Mesothelial cell of epicardium (in vitro differentiated cells): ENCODE data around the gene ARL16. TPM values are rescaled to one million over a fixed set of nuclear protein-coding genes. Genes with fewer than 3 reads are reported as not detected.
"Not testable (repeated sequence)": the region's sequence is repeated elsewhere in the genome, so short reads cannot be mapped to it uniquely, and the experiment has no call there.

Source experiments
- DNase-seq, 2 experiments: peaks; one replicate each; pipeline ENCODE4 v3.0.0; 2021; ENCODE audit warnings: low spot score in 2 of 2; ENCODE audit not compliant: unreplicated experiment in 2 of 2
- H3K27ac Mint-ChIP-seq: 2 replicates; pipeline ENCODE4 v1.8.0; 2021; ENCODE audit warnings: mixed read lengths
- H3K27me3 Mint-ChIP-seq: 2 replicates; pipeline ENCODE4 v1.8.0; 2021; ENCODE audit warnings: low read depth, mixed read lengths
- H3K36me3 Mint-ChIP-seq: 2 replicates; pipeline ENCODE4 v1.8.0; 2021; ENCODE audit warnings: mixed read lengths
- H3K4me1 Mint-ChIP-seq: 2 replicates; pipeline ENCODE4 v1.8.0; 2021; ENCODE audit warnings: mixed read lengths
- H3K4me3 Mint-ChIP-seq: 2 replicates; pipeline ENCODE4 v1.8.0; 2021; ENCODE audit warnings: mild to moderate bottlenecking, moderate library complexity, mixed read lengths
- H3K9me3 Mint-ChIP-seq: 2 replicates; pipeline ENCODE4 v1.8.0; 2021; ENCODE audit warnings: mixed read lengths
- CTCF ChIP-seq: fragments of 200-600 bp; sonication (generic); IDR thresholded peaks from one replicate; pipeline ENCODE4 v1.5.0; 2021; ENCODE audit warnings: antibody characterized with exemption; ENCODE audit not compliant: unreplicated experiment
- total RNA-seq: library from RNA; stranded (reverse); gene quantifications from 3 replicates; pipeline ENCODE4 v1.2.1, GENCODE V29; 2021

The ARL16 gene
- total RNA-seq, 1 donor from 2014 or later, result 42.8 TPM

GRCh38 chr17:81675515-81676221, 7.9 kb downstream of the ARL16 start:
- H3K4me3 Mint-ChIP-seq, H3K27ac Mint-ChIP-seq, H3K4me1 Mint-ChIP-seq, H3K9me3 Mint-ChIP-seq, H3K27me3 Mint-ChIP-seq, H3K36me3 Mint-ChIP-seq: not testable (repeated sequence)
- peak; percentile 46 for TF ChIP-seq CTCF
- DNase-seq, result peak in 1 of 2 experiments; percentile 46

DNA sequence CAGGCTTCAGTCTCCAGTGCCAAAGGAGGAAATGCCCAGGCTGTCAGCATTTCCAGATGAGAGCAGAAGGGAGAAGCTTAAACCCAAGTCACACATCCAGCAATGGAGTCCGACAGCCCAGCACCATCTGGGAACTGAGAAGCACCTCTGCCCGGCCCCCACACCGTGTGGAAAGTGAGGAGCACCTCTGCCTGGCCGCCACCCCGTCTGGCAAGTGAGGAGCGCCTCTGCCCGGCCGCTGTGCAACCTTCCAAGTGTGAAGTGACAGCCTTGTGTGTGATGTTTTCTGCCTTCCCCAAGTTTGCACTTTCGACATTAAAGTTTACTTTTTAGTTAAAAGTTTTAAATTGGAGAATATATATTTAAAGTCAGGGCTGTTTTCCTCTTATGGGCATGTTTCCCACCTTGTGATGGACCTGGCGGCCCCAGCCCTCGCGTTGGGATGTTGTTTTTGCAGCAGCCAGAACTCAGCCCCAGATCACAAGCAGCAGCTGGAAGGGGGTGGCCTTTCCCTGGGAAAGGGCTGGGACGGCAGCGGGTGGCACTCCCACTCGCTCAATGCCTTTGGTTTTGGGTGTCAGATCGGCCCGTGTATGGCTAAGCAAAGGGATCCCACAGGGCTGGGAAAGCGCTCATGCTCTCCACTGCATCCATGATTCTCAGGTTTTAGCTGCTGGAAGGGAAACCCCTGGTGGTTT, 9.9 kb downstream of the ARL16 start:
- no peak for TF ChIP-seq CTCF
- DNase-seq, result no peak
- H3K4me3 Mint-ChIP-seq, result no peak overlapping the region
- no peaks in the 10 kb centered on the region for H3K4me1 Mint-ChIP-seq
- H3K36me3 Mint-ChIP-seq, result peaks cover 8% of the 10 kb centered on the region
- H3K27ac Mint-ChIP-seq, result no peak overlapping the region
- no peaks in the 10 kb centered on the region for H3K9me3 Mint-ChIP-seq
- H3K27me3 Mint-ChIP-seq, result no peaks in the 10 kb centered on the region

GRCh38 chr17:81672954-81673353, 10.6 kb downstream of the ARL16 start:
- TF ChIP-seq CTCF, result no peak
- Mint-ChIP-seq H3K36me3 (peaks cover 10% of the 10 kb centered on the region), H3K4me3 (no peak overlapping the region), H3K9me3 (no peaks in the 10 kb centered on the region), H3K27ac (no peak overlapping the region), H3K27me3 (no peaks in the 10 kb centered on the region), H3K4me1 (peaks cover 5% of the 10 kb centered on the region)
- DNase-seq, result no peak

GRCh38 chr17:81672504-81672903, 11.1 kb downstream of the ARL16 start:
- peaks cover 10% of the 10 kb centered on the region for H3K36me3 Mint-ChIP-seq
- H3K9me3 Mint-ChIP-seq, result no peaks in the 10 kb centered on the region
- no peak overlapping the region for H3K27ac Mint-ChIP-seq
- H3K4me1 Mint-ChIP-seq, result peaks cover 10% of the 10 kb centered on the region
- H3K4me3 Mint-ChIP-seq, result no peak overlapping the region
- no peak for DNase-seq
- TF ChIP-seq CTCF, result no peak
- H3K27me3 Mint-ChIP-seq, result no peaks in the 10 kb centered on the region

DNA sequence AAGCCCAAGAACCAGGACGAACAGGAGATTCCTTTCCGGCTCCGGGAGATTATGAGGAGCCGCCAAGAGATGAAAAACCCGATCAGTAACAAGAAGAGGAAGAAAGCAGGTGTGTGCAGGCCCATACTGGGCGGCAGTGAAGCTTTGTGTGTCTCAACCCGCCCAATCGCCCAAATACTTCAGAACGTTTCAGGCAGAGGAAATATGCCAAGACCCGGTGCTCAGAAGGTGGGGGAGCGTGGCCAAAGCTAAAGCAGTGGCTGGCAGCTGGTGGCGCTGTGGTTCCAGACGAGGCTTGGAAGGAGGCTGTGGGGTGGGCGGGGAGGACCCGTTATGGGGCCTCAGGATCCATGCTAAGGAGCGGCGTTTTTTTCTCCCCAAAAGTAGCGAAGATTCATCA, 15.8 kb downstream of the ARL16 start:
- H3K4me3 Mint-ChIP-seq, result peak overlapping the region; percentile 91
- TF ChIP-seq CTCF, result no peak
- peak overlapping the region; percentile 50 for H3K27ac Mint-ChIP-seq
- H3K9me3 Mint-ChIP-seq, result no peaks in the 10 kb centered on the region
- no peak for DNase-seq
- peaks cover 10% of the 10 kb centered on the region for H3K36me3 Mint-ChIP-seq
- peaks cover 22% of the 10 kb centered on the region for H3K4me1 Mint-ChIP-seq
- no peaks in the 10 kb centered on the region for H3K27me3 Mint-ChIP-seq
